Astrocyte (in vitro differentiated cells and primary cell): ENCODE results near the gene PDCL2. TPM values are rescaled to one million over a fixed set of nuclear protein-coding genes. Genes with fewer than 3 reads are reported as not detected.

Experiments used
- DNase-seq: peaks from one replicate; pipeline ENCODE4 v3.0.0-alpha.2; 2010; ENCODE audit warnings: low read depth
- FAIRE-seq: peaks from 2 replicates; lab custom pipeline; 2011; peaks lifted over from hg19 to GRCh38; lab: Jason Lieb, UNC
- H2AFZ ChIP-seq: 2 replicates; pipeline ENCODE4 v1.6.0; 2012; ENCODE audit warnings: low read depth, low read length, inconsistent platforms
- H3K27ac ChIP-seq: 2 replicates; pipeline ENCODE4 v1.5.1; 2011; ENCODE audit warnings: low read depth, low read length, inconsistent platforms
- H3K27me3 ChIP-seq: 2 replicates; pipeline ENCODE4 v1.6.0; 2011; ENCODE audit warnings: low read length, inconsistent platforms; ENCODE audit not compliant: insufficient read depth
- H3K36me3 ChIP-seq: 2 replicates; pipeline ENCODE4 v1.5.1; 2011; ENCODE audit warnings: low read length, inconsistent platforms; ENCODE audit not compliant: insufficient read depth
- H3K4me1 ChIP-seq: 2 replicates; pipeline ENCODE4 v1.5.1; 2011; ENCODE audit warnings: low read length, inconsistent platforms; ENCODE audit not compliant: insufficient read depth
- H3K4me2 ChIP-seq: 2 replicates; pipeline ENCODE4 v1.6.0; 2012; ENCODE audit warnings: low read length, inconsistent platforms
- H3K4me3 ChIP-seq: 2 replicates; pipeline ENCODE4 v1.5.1; 2011; ENCODE audit warnings: low read depth, mild to moderate bottlenecking, low read length, inconsistent platforms; ENCODE audit not compliant: insufficient read depth
- H3K79me2 ChIP-seq: 2 replicates; pipeline ENCODE4 v1.6.0; 2012; ENCODE audit warnings: mild to moderate bottlenecking, low read length, inconsistent platforms; ENCODE audit not compliant: insufficient read depth
- H3K9ac ChIP-seq: 2 replicates; pipeline ENCODE4 v1.6.0; 2012; ENCODE audit warnings: mild to moderate bottlenecking, low read length, inconsistent platforms
- H3K9me3 ChIP-seq: 2 replicates; pipeline ENCODE4 v1.5.1; 2012; ENCODE audit warnings: low read depth, mild to moderate bottlenecking, low read length, inconsistent platforms; ENCODE audit not compliant: insufficient read depth
- H4K20me1 ChIP-seq: 2 replicates; pipeline ENCODE4 v1.6.0; 2012; ENCODE audit warnings: low read length, inconsistent platforms; ENCODE audit not compliant: insufficient read depth
- H3K27ac Mint-ChIP-seq: one replicate; pipeline ENCODE4 v1.8.0; 2021; ENCODE audit warnings: mild to moderate bottlenecking, mixed read lengths; ENCODE audit not compliant: unreplicated experiment
- H3K27me3 Mint-ChIP-seq: one replicate; pipeline ENCODE4 v1.8.0; 2021; ENCODE audit warnings: low read depth, mixed read lengths; ENCODE audit not compliant: unreplicated experiment
- H3K36me3 Mint-ChIP-seq: one replicate; pipeline ENCODE4 v1.8.0; 2021; ENCODE audit warnings: low read depth, mixed read lengths; ENCODE audit not compliant: unreplicated experiment
- H3K4me1 Mint-ChIP-seq: one replicate; pipeline ENCODE4 v1.8.0; 2021; ENCODE audit warnings: low read depth, mixed read lengths; ENCODE audit not compliant: unreplicated experiment
- H3K4me3 Mint-ChIP-seq: one replicate; pipeline ENCODE4 v1.8.0; 2021; ENCODE audit warnings: mild to moderate bottlenecking, moderate library complexity, mixed read lengths; ENCODE audit not compliant: unreplicated experiment
- H3K9me3 Mint-ChIP-seq: one replicate; pipeline ENCODE4 v1.8.0; 2021; ENCODE audit warnings: mild to moderate bottlenecking, mixed read lengths; ENCODE audit not compliant: unreplicated experiment
- CTCF ChIP-seq: IDR thresholded peaks from 2 replicates; pipeline ENCODE4 v1.5.1; 2011; ENCODE audit warnings: low read depth, mild to moderate bottlenecking, inconsistent platforms, low read length, moderate library complexity; ENCODE audit not compliant: insufficient read depth
- EZH2 ChIP-seq: IDR thresholded peaks from 2 replicates; pipeline ENCODE4 v1.6.1; 2012; ENCODE audit warnings: mild to moderate bottlenecking, low read length, inconsistent platforms; ENCODE audit not compliant: insufficient read depth
- total RNA-seq: library from RNA; stranded (reverse); gene quantifications from 2 replicates; pipeline ENCODE4 v1.2.1, GENCODE V29; 2021

Gene PDCL2
- total RNA-seq, 1 donor from 2014 or later: not detected

- H3K27ac Mint-ChIP-seq: no peak overlapping the region
- no peak overlapping the region for H3K4me3 Mint-ChIP-seq
- H3K27ac ChIP-seq: no peak overlapping the region
- H3K9me3 Mint-ChIP-seq: peaks cover 17% of the 10 kb centered on the region
- H3K9me3 ChIP-seq: peaks cover 5% of the 10 kb centered on the region
- no peak for DNase-seq
- TF ChIP-seq CTCF (no peak), EZH2 (no peak)
- H3K27me3 Mint-ChIP-seq: no peaks in the 10 kb centered on the region
- no peaks in the 10 kb centered on the region for H3K36me3 ChIP-seq
- no peaks in the 10 kb centered on the region for H3K4me1 ChIP-seq
- H4K20me1 ChIP-seq: no peaks in the 10 kb centered on the region
- H3K9ac ChIP-seq: no peak overlapping the region
- no peaks in the 10 kb centered on the region for H3K79me2 ChIP-seq
- FAIRE-seq: no peak
- no peaks in the 10 kb centered on the region for H3K4me1 Mint-ChIP-seq
- H3K36me3 Mint-ChIP-seq: peaks cover 2% of the 10 kb centered on the region
- H2AFZ ChIP-seq: no peak overlapping the region
- no peak overlapping the region for H3K4me2 ChIP-seq
- no peak overlapping the region for H3K4me3 ChIP-seq
- H3K27me3 ChIP-seq: no peaks in the 10 kb centered on the region
Observed at GRCh38 chr4:55575513-55575912, 16.5 kb downstream of the PDCL2 start.

- no peak overlapping the region for H3K27ac ChIP-seq
- no peak overlapping the region for H3K4me3 ChIP-seq
- TF ChIP-seq CTCF (no peak), EZH2 (no peak)
- DNase-seq (no peak), FAIRE-seq (no peak)
- H3K4me1 Mint-ChIP-seq: no peaks in the 10 kb centered on the region
- peaks cover 2% of the 10 kb centered on the region for H3K36me3 Mint-ChIP-seq
- no peaks in the 10 kb centered on the region for H3K27me3 Mint-ChIP-seq
- H3K27me3 ChIP-seq: no peaks in the 10 kb centered on the region
- H4K20me1 ChIP-seq: no peaks in the 10 kb centered on the region
- H3K4me3 Mint-ChIP-seq: no peak overlapping the region
- no peak overlapping the region for H3K9ac ChIP-seq
- H3K4me1 ChIP-seq: no peaks in the 10 kb centered on the region
- H3K79me2 ChIP-seq: no peaks in the 10 kb centered on the region
- H3K36me3 ChIP-seq: no peaks in the 10 kb centered on the region
- H3K4me2 ChIP-seq: no peak overlapping the region
- no peak overlapping the region for H3K27ac Mint-ChIP-seq
- H3K9me3 ChIP-seq: peaks cover 5% of the 10 kb centered on the region
- peaks cover 17% of the 10 kb centered on the region for H3K9me3 Mint-ChIP-seq
- H2AFZ ChIP-seq: no peak overlapping the region
Observed at GRCh38 chr4:55574252-55574651, 17.8 kb downstream of the PDCL2 start.

DNA sequence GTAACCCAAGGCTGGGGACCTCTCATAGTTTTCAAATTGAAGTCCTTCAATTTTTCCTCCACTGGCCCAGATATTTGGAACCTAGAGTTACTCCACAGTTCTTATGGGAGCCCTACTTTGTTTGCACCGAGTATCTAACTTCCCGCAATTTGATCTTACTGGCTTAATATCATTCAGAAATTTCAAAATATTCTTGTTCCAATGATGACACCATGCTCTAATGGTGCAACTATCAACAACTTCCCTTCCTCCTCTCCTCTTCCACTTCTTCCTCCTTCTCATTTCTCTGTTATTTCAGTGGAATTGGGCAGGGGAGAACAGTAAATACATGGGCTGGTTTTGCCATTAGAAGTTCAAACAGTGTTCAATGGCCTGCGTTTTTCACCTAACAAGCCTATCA, 20.2 kb downstream of the PDCL2 start:
- Histone ChIP-seq H3K9ac (no peak overlapping the region), H3K36me3 (no peaks in the 10 kb centered on the region), H4K20me1 (no peaks in the 10 kb centered on the region), H3K4me2 (no peak overlapping the region), H3K4me1 (no peaks in the 10 kb centered on the region), H3K79me2 (no peaks in the 10 kb centered on the region), H3K27me3 (no peaks in the 10 kb centered on the region), H3K9me3 (peaks cover 5% of the 10 kb centered on the region), H3K27ac (no peak overlapping the region), H2AFZ (no peak overlapping the region), H3K4me3 (no peak overlapping the region)
- FAIRE-seq (no peak), DNase-seq (no peak)
- peaks cover 2% of the 10 kb centered on the region for H3K36me3 Mint-ChIP-seq
- no peaks in the 10 kb centered on the region for H3K4me1 Mint-ChIP-seq
- no peak overlapping the region for H3K4me3 Mint-ChIP-seq
- peaks cover 18% of the 10 kb centered on the region for H3K9me3 Mint-ChIP-seq
- H3K27me3 Mint-ChIP-seq: no peaks in the 10 kb centered on the region
- no peak overlapping the region for H3K27ac Mint-ChIP-seq
- no peak for TF ChIP-seq CTCF
- no peak for TF ChIP-seq EZH2
